Neural cell (in vitro differentiated cells): Measurements from ENCODE around the gene IL3RA. TPM values are rescaled to one million over a fixed set of nuclear protein-coding genes. Genes with fewer than 3 reads are reported as not detected.

Experiments
- H2AFZ ChIP-seq: fragments of 200-600, 300-800 bp; sonication (generic), shearing (Covaris generic); 2 replicates; pipeline ENCODE4 v1.6.0; 2014; ENCODE audit warnings: low read depth, mild to moderate bottlenecking, antibody characterized with exemption, low read length, moderate library complexity
- H3F3A ChIP-seq: fragments of 200-600 bp; shearing (Covaris generic); 2 replicates; pipeline ENCODE4 v1.6.1; 2016; ENCODE audit warnings: mild to moderate bottlenecking, moderate library complexity, mixed read lengths, antibody characterized with exemption, low read length; ENCODE audit not compliant: insufficient read depth, poor library complexity, severe bottlenecking
- H3K27ac ChIP-seq: fragments of 200-600, 300-800 bp; sonication (generic), shearing (Covaris generic); 2 replicates; pipeline ENCODE4 v1.5.1; 2014; ENCODE audit warnings: mild to moderate bottlenecking, low read length, moderate library complexity
- H3K27me3 ChIP-seq: fragments of 300-800, 200-600 bp; sonication (generic), shearing (Covaris generic); 2 replicates; pipeline ENCODE4 v1.6.0; 2014; ENCODE audit warnings: mild to moderate bottlenecking, low read depth, low read length, moderate library complexity; ENCODE audit not compliant: insufficient read depth
- H3K36me3 ChIP-seq: fragments of 300-800, 200-600 bp; sonication (generic), shearing (Covaris generic); 2 replicates; pipeline ENCODE4 v1.5.1; 2014; ENCODE audit warnings: mild to moderate bottlenecking, antibody characterized with exemption, low read length, moderate library complexity; ENCODE audit not compliant: insufficient read depth
- H3K4me2 ChIP-seq: fragments of 300-800, 200-600 bp; sonication (generic), shearing (Covaris generic); 2 replicates; pipeline ENCODE4 v1.6.0; 2014; ENCODE audit warnings: mild to moderate bottlenecking, low read length
- H3K4me3 ChIP-seq: fragments of 300-800, 200-600 bp; sonication (generic), shearing (Covaris generic); 2 replicates; pipeline ENCODE4 v1.5.1; 2014; ENCODE audit warnings: mild to moderate bottlenecking, low read length, moderate library complexity
- H3K79me2 ChIP-seq: fragments of 200-600 bp; shearing (Covaris generic); replicated peaks from 2 replicates; pipeline ENCODE4 v1.6.0; 2014; ENCODE audit warnings: mild to moderate bottlenecking, low read length, moderate library complexity; ENCODE audit not compliant: insufficient read depth
- H3K9ac ChIP-seq: fragments of 300-800, 200-600 bp; sonication (generic), shearing (Covaris generic); 2 replicates; pipeline ENCODE4 v1.6.1; 2016; ENCODE audit warnings: mild to moderate bottlenecking, low read length, mixed read lengths
- H3K9me2 ChIP-seq: fragments of 200-600 bp; shearing (Covaris generic); 2 replicates; pipeline ENCODE4 v1.6.1; 2016; ENCODE audit warnings: mild to moderate bottlenecking, low read length, mixed read lengths; ENCODE audit not compliant: insufficient read depth
- H3K9me3 ChIP-seq: fragments of 200-600, 300-800 bp; sonication (generic), shearing (Covaris generic); 2 replicates; pipeline ENCODE4 v1.6.1; 2016; ENCODE audit warnings: mild to moderate bottlenecking, mixed run types, low read length, moderate library complexity, mixed read lengths
- H4K20me1 ChIP-seq: fragments of 200-600 bp; shearing (Covaris generic); 2 replicates; pipeline ENCODE4 v1.6.1; 2016; ENCODE audit warnings: mild to moderate bottlenecking, mixed run types; ENCODE audit not compliant: insufficient read depth
- CTCF ChIP-seq: fragments of 450-650 bp; IDR thresholded peaks from 2 replicates; pipeline ENCODE4 v1.5.1; 2014; ENCODE audit warnings: antibody characterized with exemption, mild to moderate bottlenecking, moderate library complexity; ENCODE audit not compliant: poor library complexity, severe bottlenecking
- EP300 ChIP-seq: fragments of 450-650 bp; conservative IDR thresholded peaks from 2 replicates; pipeline ENCODE4 v1.6.1; 2014; ENCODE audit warnings: antibody characterized with exemption, mild to moderate bottlenecking, moderate library complexity; ENCODE audit not compliant: poor library complexity, severe bottlenecking
- EZH2 ChIP-seq: fragments of 200-600, 300-800 bp; shearing (Covaris generic), sonication (generic); IDR thresholded peaks from 2 replicates; pipeline ENCODE4 v1.6.1; 2014; ENCODE audit warnings: antibody characterized with exemption, low read length, borderline replicate concordance, mild to moderate bottlenecking; ENCODE audit not compliant: insufficient read depth, poor library complexity, severe bottlenecking
- MXI1 ChIP-seq: fragments of 450-650 bp; conservative IDR thresholded peaks from 2 replicates; pipeline ENCODE4 v1.6.1; 2014; ENCODE audit warnings: antibody characterized with exemption, mild to moderate bottlenecking; ENCODE audit not compliant: poor library complexity, severe bottlenecking
- POLR2AphosphoS5 ChIP-seq: IDR thresholded peaks from 2 replicates; pipeline ENCODE4 v1.6.1; 2012
- RAD21 ChIP-seq: fragments of 450-650 bp; conservative IDR thresholded peaks from 2 replicates; pipeline ENCODE4 v1.6.1; 2014; ENCODE audit warnings: antibody characterized with exemption, mild to moderate bottlenecking, moderate library complexity
- REST ChIP-seq: IDR thresholded peaks from 2 replicates; pipeline ENCODE4 v1.6.1; 2012; ENCODE audit warnings: borderline replicate concordance
- SMC3 ChIP-seq: fragments of 450-650 bp; conservative IDR thresholded peaks from 2 replicates; pipeline ENCODE4 v1.6.1; 2014; ENCODE audit warnings: antibody characterized with exemption, mild to moderate bottlenecking, moderate library complexity; ENCODE audit not compliant: poor library complexity
- TAF1 ChIP-seq: IDR thresholded peaks from 2 replicates; pipeline ENCODE4 v1.6.1; 2012; ENCODE audit warnings: low read depth
- polyA plus RNA-seq: library from polyadenylated mRNA; depleted of rRNA; stranded (reverse); fragments of >200 nt; gene quantifications from 2 replicates; pipeline ENCODE4 v1.2.3, GENCODE V29; 2014

Gene IL3RA
- polyA plus RNA-seq, 1 donor from 2014 or later = not detected

- no peaks in the 10 kb centered on the region for H4K20me1 ChIP-seq
- no peak overlapping the region for H3K9ac ChIP-seq
- no peak overlapping the region for H3K4me3 ChIP-seq
- no peaks in the 10 kb centered on the region for H3K9me2 ChIP-seq
- TF ChIP-seq SMC3 = no peak
- H3F3A ChIP-seq = no peaks in the 10 kb centered on the region
- no peak overlapping the region for H3K4me2 ChIP-seq
- no peak overlapping the region for H3K27ac ChIP-seq
- H3K9me3 ChIP-seq = peaks cover 4% of the 10 kb centered on the region
- no peaks in the 10 kb centered on the region for H3K27me3 ChIP-seq
- no peak overlapping the region for H2AFZ ChIP-seq
- no peaks in the 10 kb centered on the region for H3K79me2 ChIP-seq
- H3K36me3 ChIP-seq = peaks cover 10% of the 10 kb centered on the region
Measured at GRCh38 chrX:1417921-1418771, 81.6 kb downstream of the IL3RA start.

GRCh38 chrX:1418901-1419544, 82.4 kb downstream of the IL3RA start:
- H3K36me3 ChIP-seq = peaks cover 10% of the 10 kb centered on the region
- H3K79me2 ChIP-seq = no peaks in the 10 kb centered on the region
- no peaks in the 10 kb centered on the region for H4K20me1 ChIP-seq
- H3K4me2 ChIP-seq = no peak overlapping the region
- H3K4me3 ChIP-seq = no peak overlapping the region
- peaks cover 4% of the 10 kb centered on the region for H3K9me3 ChIP-seq
- H3K27me3 ChIP-seq = no peaks in the 10 kb centered on the region
- H3K9me2 ChIP-seq = no peaks in the 10 kb centered on the region
- no peaks in the 10 kb centered on the region for H3F3A ChIP-seq
- no peak overlapping the region for H3K27ac ChIP-seq
- TF ChIP-seq MXI1 = no peak
- TF ChIP-seq SMC3 = no peak
- TF ChIP-seq RAD21 = no peak
- no peak for TF ChIP-seq POLR2AphosphoS5
- no peak for TF ChIP-seq REST
- TF ChIP-seq EZH2 = no peak
- TF ChIP-seq EP300 = no peak
- TF ChIP-seq TAF1 = no peak
- no peak for TF ChIP-seq CTCF
- no peak overlapping the region for H2AFZ ChIP-seq
- no peak overlapping the region for H3K9ac ChIP-seq
